ENCODE data around the gene LRG1. TPM values are rescaled to one million over a fixed set of nuclear protein-coding genes. Genes with fewer than 3 reads are reported as not detected.

Gene LRG1
- total and polyA plus RNA-seq, 9 of the 15 experiments (the other 6 are each of a cell fraction or from before 2014, with no cell fraction given): 1.5 to 11.9 (median 8.7) TPM

DNA sequence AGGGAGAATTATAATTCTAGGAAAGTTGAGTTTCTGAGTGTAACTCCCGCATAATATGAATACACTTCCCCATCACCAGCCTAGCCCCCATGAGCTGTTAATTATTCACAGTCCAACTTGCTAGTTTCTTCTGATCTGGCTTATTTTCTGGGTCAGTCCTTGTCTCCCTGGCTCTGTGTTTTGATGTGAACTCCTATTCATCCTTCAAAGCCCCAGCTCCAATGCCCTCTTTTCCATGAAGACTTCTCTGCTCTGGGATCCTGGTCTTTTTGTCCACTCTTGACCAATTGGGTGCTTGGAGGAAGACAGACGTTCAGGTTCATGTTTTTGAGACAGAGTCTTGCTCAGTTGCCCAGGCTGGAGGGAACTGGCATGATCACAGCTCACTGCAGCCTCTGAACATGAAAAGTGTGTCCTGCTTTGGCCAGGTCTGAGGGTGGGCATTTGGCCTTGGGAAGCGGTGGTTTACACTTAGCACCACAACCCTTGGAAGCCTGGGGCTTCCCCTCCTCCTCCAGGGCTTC, 605 bp downstream of the LRG1 start:
- 14% methylated on average over 3 of the region's 3 CpGs for WGBS (ENCODE audit: insufficient coverage, low coverage, missing lambda C conversion rate)
- ATAC-seq: no peak
- CTCF ChIA-PET (ENCODE audit: low intra/inter-chr PET ratio): no interaction called here
- POLR2A ChIA-PET: interaction anchor here (0.6 to 0.8 kb wide), 5 partner anchors 8 to 86 kb away, joined by 3 to 4 read pairs (median 3); no protein-coding TSS in a partner anchor
- Histone ChIP-seq H3K4me2 (ENCODE audit: insufficient read depth, low read length) (peak overlapping the region; percentile 92), H3K4me1 (replicated peaks in 1 of 2; ENCODE audit: control insufficient read depth in 2 of 2, insufficient read depth in 2 of 2, low read length in 2 of 2) (peaks cover 14 to 56% of the 10 kb centered on the region in 2 experiments; a peak in 4 of 5 replicates), H3K4me3 (peak overlapping the region; percentile 48), H3K9ac (ENCODE audit: insufficient read depth in 1 of 2, low read depth in 2 of 2, low read length in 2 of 2) (peak overlapping the region; percentile 72 to 90), H3K9me3 (replicated peaks; ENCODE audit: control insufficient read depth, insufficient read depth, low read depth, low read length) (no peaks in the 10 kb centered on the region), H3K36me3 (ENCODE audit: control insufficient read depth, insufficient read depth, low read length) (peaks cover 9% of the 10 kb centered on the region; the same call in 1 of the 3 replicates), H3K9me1 (ENCODE audit: control insufficient read depth, insufficient read depth, low read length) (no peaks in the 10 kb centered on the region), H3K79me2 (ENCODE audit: control insufficient read depth, insufficient read depth, low read length) (peaks cover 33% of the 10 kb centered on the region; the same call in 2 of the 3 replicates), H2AFZ (ENCODE audit: low read depth, low read length) (peak overlapping the region; percentile 94), H3K27ac (ENCODE audit: extremely low read depth, low read depth, low read length) (peak overlapping the region; percentile 82), H4K20me1 (replicated peaks; ENCODE audit: control insufficient read depth, insufficient read depth, low read length) (no peaks in the 10 kb centered on the region), H3K27me3 (ENCODE audit: control insufficient read depth in 2 of 2, insufficient read depth in 2 of 2, low read length in 2 of 2) (no peaks in the 10 kb centered on the region; a peak in 1 of 5 replicates)
- FAIRE-seq: no peak
- in situ Hi-C loops (cut with MboI) (no loop called here), intact Hi-C loops (cut with micrococcal nuclease) (no loop called here)
- BruUV-seq (replicated peaks): no TSS peak
- TF ChIP-seq, protein P1, sequence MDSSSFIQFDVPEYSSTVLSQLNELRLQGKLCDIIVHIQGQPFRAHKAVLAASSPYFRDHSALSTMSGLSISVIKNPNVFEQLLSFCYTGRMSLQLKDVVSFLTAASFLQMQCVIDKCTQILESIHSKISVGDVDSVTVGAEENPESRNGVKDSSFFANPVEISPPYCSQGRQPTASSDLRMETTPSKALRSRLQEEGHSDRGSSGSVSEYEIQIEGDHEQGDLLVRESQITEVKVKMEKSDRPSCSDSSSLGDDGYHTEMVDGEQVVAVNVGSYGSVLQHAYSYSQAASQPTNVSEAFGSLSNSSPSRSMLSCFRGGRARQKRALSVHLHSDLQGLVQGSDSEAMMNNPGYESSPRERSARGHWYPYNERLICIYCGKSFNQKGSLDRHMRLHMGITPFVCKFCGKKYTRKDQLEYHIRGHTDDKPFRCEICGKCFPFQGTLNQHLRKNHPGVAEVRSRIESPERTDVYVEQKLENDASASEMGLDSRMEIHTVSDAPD (CRISPR knock-in tag; IDR thresholded peaks at IDR 0.05): no peak
- TF ChIP-seq ZNF583 (CRISPR knock-in tag; IDR thresholded peaks at IDR 0.05) (peak; percentile 6; the same call in 1 of the 2 replicates), ZNF121 (CRISPR knock-in tag; conservative IDR thresholded peaks at IDR 0.05) (peak; percentile 83)
- no peak for DNase-seq (ENCODE audit: extremely low read depth in 1 of 4, low spot score in 3 of 4)

DNA sequence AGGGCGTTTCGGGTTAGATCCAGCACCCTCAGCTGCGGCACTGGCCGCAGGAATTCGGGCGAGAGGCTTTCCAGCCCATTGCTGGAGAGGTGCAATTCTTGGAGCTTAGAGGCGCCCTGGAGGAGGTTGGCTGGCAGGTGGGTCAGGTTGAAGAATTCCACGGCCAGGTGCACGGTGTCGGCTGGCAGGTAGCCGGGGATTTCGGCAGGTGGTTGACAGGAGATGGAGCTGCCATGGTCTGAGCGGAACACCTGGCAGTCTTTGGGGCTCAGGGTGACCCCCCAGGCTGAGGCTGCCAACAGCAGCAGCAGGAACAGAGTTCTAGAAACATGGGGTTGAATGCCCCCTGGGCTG, 1.3 kb downstream of the LRG1 start:
- no peaks in the 10 kb centered on the region for H3K9me1 ChIP-seq (ENCODE audit: control insufficient read depth, insufficient read depth, low read length)
- H3K4me2 ChIP-seq (ENCODE audit: insufficient read depth, low read length): peak overlapping the region; percentile 92
- DNase-seq (ENCODE audit: extremely low read depth in 1 of 4, low spot score in 3 of 4): no peak
- H3K9me3 ChIP-seq (replicated peaks; ENCODE audit: control insufficient read depth, insufficient read depth, low read depth, low read length): no peaks in the 10 kb centered on the region
- no peaks in the 10 kb centered on the region for H4K20me1 ChIP-seq (replicated peaks; ENCODE audit: control insufficient read depth, insufficient read depth, low read length)
- WGBS (ENCODE audit: insufficient coverage, low coverage, missing lambda C conversion rate): 92% methylated on average over 13 of the region's 13 CpGs
- H3K36me3 ChIP-seq (ENCODE audit: control insufficient read depth, insufficient read depth, low read length): peaks cover 9% of the 10 kb centered on the region; the same call in 1 of the 3 replicates
- peak overlapping the region in 1 of 2 experiments; percentile 83; a peak in 1 of 4 replicates for H3K9ac ChIP-seq (ENCODE audit: insufficient read depth in 1 of 2, low read depth in 2 of 2, low read length in 2 of 2)
- ATAC-seq: no peak
- no peak for FAIRE-seq
- CTCF ChIA-PET (ENCODE audit: low intra/inter-chr PET ratio): no interaction called here
- peaks cover 14 to 55% of the 10 kb centered on the region in 2 experiments; a peak in 4 of 5 replicates for H3K4me1 ChIP-seq (replicated peaks in 1 of 2; ENCODE audit: control insufficient read depth in 2 of 2, insufficient read depth in 2 of 2, low read length in 2 of 2)
- H3K27ac ChIP-seq (ENCODE audit: extremely low read depth, low read depth, low read length): no peak overlapping the region
- peaks cover 33% of the 10 kb centered on the region; the same call in 2 of the 3 replicates for H3K79me2 ChIP-seq (ENCODE audit: control insufficient read depth, insufficient read depth, low read length)
- intact Hi-C loops (cut with micrococcal nuclease): no loop called here
- no peak overlapping the region for H2AFZ ChIP-seq (ENCODE audit: low read depth, low read length)
- no peak overlapping the region for H3K4me3 ChIP-seq
- no TSS peak for BruUV-seq (replicated peaks)
- POLR2A ChIA-PET: interaction anchor here (0.7 kb wide), 1 partner anchor 84 kb away, joined by 3 read pairs; no protein-coding TSS in a partner anchor
- no peaks in the 10 kb centered on the region; a peak in 1 of 5 replicates for H3K27me3 ChIP-seq (ENCODE audit: control insufficient read depth in 2 of 2, insufficient read depth in 2 of 2, low read length in 2 of 2)
- in situ Hi-C loops (cut with MboI): no loop called here
- no peak for TF ChIP-seq CBX5 (IDR thresholded peaks at IDR 0.05; ENCODE audit: borderline replicate concordance, low read depth)
- no peak for TF ChIP-seq ZNF224 (CRISPR knock-in tag; IDR thresholded peaks at IDR 0.05)
- TF ChIP-seq ZNF444 (CRISPR knock-in tag; IDR thresholded peaks at IDR 0.05): no peak
